ENCODE measurements around the gene TEX22.

TEX22 gene

DNA sequence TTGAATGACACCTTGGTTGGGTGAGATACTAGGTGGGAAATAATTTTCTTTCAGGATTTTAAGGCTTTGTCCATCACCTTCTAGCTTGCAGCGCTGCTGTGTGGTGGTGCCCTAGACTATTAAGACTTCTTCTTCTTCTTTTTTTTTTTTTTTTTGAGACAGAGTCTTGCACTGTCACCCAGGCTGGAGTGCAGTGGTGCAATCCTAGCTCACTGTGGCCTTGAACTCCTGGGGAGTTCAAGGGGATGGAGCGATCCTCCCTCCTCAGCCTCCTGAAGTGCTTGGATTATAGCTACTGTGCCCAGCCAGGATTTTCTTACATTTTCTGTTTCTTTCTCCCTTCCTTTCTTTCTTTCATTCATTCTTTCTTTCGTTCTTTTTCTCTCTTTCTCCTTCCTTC is 11.0 kb downstream of the TEX22 start:
- no peak for DNase-seq

DNA sequence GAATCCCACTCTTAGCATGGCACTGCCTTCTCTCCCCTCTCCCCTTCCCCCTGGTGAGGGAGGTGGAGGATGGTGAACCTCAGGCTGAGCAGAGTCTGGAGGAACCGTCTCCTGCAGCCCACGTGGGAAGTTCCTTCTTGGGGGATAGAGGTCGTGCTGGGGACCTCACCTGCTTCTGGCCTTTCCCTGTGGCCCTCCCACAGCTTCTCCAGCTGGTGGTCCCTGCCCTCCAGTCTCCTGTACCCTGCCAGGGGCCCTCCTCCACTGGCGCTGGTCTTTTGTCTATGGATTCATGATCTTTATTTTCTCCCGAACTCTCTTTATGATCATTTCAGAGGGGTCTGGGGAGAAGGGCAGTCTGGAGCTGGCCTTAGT is 12.3 kb downstream of the TEX22 start:
- DNase-seq = no peak

DNA sequence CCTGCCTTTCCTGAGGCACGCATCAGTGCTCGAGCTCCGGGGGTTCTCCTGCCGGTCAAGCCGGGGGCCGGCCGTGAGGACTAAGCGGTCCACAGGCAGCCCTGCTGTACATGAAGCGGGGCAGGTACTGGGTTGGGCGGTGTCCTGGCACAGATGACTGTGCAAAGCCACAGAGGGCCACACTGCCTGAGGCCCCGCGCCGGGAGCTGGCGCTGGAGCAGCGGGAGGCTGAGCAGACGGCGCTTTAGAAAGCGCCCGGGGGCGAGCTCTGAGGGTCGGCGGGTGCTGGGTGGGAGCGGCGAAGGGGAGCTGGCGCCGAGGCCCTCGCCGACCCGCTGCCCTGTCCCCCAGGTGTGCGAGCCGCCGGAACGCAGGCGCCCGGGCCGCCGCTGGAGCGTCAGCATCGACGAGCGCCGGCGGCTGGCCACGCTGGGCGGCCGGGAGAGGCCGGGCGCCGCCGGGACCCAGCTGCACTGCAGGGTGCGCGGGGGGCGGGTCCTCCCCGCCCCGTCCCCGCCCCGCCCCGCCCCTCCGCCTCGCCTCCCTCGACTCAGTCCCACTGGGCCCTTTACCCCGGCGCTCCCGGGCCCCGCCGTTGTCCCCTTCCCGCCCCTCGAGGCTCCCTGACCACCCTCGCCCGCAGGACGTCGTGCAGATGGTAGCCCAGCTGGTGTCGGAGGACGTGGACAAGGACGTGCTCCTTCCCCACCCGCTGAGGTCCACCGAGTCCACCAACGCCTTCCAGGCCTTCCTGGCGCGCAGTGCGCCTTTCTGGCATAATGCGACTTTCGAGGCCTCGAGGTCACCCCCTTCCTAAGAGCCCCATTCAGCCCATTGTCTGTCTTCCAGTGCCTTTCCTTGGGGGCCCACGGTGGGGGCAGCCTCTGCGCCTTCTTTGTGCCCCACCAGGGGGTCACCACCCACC is 12.9 kb downstream of the TEX22 start:
- DNase-seq = no peak

DNA sequence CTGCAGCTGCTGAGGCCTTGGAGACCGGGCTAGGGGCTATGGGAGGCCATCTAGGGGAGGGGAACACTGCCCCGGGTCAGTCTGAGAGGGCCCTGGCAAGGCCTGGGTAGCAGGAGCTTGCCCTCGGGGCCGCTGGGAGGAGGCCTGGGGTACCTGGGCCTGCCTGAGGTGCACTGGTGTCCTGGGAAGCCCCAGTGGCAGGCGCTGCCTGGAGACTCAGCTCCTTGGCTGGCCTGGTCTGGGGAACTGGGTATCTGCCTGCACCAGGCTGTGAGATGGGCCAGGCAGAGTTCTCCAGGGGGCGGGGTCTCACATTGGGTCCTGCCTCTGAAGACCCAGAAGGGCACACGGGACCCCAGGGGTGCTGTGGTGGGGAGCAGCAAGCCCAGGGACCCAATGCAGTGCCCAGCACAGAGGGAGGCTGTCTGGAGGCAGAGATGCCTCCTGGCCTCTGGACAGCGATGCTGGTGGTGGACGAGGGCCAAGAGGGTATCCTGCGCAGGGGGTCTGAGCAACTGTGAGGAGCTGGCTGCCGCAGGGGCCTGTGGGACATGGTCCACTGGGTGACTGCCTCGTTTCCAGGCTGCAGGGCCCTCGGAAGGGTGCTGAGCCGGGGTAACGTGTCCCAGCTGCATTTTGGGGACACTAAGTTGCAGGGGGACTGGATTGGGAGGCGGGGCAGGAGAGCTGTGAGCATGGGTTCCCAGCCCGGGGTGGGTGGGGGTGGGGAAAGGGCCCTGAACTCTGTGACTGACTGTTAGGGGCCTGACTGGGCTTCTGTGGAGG is 13.8 kb downstream of the TEX22 start:
- DNase-seq = no peak

DNA sequence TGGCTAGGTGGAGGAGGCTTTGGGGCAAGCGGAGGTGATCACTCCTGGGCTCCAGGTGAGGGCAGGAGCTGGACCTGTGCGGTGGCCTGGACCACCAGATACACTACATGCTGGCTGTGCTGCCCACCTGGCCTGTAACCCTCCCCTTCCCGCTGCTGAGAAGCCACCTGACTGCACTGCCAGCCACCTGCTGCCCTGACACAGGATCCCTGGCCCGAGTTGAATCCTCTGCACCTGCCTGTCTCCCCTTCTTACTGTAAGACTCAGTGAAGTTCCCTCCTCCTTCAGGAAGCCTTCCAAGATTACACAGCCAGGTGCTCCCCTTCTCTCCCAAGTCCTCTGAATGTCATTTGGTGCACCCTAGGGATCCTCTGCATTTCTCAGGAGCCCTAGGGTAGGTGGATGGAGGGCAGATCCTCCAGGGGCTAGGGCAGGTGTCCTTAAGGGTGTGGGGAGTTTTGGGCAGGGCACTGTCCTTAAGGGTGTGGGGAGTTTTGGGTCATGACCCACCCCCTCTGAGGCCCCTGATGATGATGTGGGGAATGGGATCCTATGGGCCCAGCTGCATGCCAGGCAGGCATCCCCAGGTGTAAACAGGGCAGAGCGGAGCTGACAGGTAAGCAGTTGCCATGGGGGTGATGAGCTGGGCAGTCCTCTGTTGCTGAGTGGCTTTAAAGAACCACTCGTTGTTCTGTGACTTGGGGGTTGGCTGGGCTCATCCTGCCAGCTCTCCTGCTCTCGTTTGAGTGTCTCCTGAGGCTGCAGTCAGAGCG is 14.6 kb downstream of the TEX22 start:
- no peak for DNase-seq

DNA sequence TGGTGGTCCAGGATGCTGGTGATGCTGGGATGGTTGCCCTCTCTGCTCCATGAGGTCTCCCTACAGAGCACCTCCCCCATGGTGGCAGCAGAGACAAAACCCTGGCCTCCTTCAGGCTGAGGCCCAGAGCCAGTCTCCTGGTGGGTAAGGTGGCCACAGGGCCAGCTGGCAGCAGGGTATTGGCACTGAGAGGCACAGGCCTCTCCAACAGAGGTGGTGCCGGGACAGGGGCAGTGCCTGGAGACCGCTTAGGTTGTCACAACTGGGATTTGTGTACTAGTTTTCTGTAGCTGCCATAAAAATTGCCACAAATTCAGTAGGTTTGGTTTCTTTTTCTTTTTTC is 15.2 kb downstream of the TEX22 start:
- DNase-seq = no peak

DNA sequence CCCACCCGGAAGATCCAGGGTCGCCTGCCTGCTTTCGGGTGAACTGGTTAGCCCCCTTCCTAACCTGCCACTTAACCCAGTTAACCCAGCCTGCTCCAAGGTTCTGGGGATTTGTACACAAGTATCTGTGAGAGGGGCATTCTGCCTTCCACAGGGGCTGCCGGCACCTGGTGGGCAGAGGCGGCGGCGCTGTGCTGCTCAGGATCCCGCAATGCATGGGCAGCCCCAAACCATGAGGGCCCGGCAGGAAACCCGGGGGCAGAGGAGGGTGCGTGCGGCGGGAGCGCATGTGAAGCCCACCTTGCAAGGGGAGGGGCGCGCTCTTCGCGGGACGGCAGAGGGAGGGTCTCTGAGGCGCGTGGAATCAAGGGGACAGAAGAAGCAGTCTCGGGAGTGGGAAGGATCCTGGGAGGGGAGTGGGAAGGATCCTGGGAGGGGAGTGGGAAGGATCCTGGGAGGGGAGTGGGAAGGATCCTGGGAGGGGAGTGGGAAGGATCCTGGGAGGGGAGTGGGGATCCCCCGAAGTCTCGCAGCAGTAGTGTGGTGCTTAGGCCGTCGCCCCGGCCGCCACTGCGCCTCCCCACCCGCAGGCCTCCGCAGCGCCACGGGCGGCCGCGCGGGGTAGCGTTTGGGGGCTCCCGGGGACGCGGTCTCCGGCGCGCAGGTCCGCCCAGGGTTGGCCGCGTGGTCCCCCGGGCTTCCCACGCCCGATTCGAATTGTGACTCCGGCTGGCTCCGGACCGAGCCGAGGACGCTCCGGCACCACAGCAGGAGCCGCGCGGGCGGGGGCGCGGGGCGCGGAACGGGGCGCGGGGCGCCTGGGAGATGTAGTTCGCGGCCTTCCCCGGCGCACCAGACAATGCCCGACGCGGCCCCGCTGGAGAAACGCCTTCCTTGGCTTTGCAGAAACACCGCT is 16.4 kb downstream of the TEX22 start:
- peak; percentile 86 for DNase-seq

DNA sequence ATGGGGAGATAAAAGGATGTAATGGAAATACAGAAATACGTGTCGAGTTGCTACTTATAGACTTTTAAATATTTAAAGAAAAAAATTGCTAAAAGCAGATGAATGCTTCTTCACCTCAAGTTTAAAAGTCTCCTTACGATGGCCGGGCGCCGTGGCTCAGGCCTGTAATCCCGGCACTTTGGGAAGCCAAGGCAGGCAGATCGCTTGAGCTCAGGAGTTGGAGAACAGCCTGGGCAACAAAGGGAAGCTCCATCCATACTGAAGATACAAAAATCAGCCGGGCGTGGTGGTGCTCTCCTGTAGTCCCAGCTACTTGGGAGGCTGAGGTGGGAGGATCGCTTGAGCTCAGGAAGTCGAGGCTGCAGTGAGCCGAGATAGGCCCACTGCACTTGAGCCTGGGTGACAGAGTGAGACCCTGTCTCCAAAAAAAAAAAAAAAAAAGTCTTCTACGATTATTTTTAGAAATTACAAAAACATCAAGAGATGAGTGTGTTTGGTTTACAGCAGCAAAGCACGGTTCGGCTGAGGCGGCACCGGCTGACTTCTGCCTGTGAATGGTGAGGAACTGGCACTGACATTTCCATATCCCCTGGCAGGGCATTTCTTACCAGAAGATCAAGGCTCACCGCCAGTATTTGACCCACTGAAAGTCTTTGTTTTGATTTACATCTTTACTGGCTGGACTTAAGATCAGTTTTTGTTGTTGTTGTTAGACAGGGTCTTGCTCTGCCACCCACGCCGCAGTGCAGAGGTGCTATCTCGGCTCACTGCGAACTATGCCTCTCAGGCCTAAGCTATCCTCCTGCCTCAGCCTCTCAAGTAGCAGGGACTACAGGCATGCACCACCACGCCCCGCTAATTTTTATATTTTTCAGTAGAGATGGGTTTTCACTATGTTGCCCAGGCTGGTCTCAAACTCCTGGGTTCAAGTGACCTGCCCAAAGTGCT is 17.4 kb downstream of the TEX22 start:
- no peak for DNase-seq

DNA sequence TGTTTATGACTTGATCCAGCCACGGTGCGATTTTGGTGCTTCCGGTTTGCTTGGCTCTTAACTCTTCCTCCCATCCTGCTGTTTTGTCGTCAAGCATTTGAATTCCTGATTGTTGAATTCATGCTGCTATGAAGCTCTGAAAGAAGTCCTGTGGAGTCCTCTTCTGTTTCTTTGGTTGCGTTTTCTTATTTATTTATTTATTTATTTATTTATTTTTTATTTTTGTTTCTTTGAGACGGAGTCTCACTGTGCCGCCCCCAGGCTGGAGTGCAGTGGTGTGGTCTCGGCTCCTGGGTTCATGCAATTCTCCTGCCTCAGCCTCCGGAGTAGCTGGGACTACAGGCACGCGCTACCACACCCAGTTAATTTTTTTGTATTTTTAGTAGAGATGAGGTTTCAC is 18.3 kb downstream of the TEX22 start:
- no peak for DNase-seq

DNA sequence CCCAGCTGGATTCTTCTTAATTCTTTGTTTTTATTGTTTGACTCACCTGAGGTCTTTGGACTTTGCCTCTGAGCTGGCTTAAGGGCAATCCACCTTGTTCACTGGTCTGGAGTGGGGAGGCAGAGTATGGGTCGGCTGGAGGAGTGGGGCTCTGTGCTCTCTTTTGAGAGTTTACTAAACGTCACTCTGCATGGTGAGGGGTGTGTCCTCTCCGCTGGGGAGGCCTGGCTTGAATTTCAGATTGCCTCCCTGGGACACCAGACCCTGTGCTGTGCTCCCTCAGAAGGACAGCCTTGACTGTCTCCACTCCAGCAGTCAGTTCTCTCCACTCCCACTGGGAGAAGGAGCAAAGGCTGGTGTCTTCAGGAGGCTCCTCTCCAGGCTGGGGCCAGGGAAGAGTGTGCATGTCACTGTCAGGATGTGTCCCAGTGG is 19.4 kb downstream of the TEX22 start:
- DNase-seq = no peak

DNA sequence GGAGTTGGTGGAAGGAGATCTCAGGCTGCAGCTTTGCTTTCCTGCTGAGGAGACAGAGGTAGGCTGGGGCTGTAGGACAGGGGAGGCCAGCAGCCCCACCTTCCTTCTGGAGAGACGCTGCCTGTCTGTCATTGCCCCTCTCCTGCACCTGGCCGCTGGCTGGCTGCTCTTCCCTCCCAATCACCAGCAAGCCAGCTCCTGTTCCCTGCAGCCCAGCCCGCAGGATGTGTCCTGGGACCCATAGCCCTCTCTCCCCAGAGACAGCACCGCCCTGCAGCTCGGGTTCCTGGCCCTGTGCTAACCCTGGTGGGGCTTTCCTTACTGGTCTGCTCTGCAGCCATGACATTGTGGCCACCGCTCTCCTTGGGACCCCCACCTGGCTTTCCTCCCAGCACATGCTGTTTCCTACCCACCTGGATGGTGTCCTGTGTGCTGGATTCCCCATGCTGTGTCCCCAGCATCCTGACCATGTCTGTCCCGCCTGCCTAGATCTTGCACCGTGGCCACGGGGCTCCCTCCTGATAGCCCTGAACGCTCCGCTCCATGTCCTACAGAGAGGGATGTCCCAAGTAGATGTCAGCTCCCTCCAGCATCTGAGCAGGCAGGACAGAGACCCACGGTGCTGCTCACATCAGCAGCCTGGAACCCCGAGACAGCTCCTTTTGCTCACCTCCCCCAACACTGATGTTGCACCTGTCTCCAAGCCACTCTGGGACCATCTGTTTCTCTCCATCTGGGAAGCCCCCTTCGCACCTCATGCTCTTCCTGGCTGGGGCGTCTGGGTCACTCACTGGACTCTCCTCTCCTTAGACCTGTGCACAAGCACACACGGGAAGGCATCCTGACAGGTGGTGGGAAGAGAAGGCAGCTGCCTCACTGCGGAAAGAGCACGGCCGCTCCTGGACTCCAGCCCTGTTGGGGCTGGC is 20.2 kb downstream of the TEX22 start:
- DNase-seq = no peak

DNA sequence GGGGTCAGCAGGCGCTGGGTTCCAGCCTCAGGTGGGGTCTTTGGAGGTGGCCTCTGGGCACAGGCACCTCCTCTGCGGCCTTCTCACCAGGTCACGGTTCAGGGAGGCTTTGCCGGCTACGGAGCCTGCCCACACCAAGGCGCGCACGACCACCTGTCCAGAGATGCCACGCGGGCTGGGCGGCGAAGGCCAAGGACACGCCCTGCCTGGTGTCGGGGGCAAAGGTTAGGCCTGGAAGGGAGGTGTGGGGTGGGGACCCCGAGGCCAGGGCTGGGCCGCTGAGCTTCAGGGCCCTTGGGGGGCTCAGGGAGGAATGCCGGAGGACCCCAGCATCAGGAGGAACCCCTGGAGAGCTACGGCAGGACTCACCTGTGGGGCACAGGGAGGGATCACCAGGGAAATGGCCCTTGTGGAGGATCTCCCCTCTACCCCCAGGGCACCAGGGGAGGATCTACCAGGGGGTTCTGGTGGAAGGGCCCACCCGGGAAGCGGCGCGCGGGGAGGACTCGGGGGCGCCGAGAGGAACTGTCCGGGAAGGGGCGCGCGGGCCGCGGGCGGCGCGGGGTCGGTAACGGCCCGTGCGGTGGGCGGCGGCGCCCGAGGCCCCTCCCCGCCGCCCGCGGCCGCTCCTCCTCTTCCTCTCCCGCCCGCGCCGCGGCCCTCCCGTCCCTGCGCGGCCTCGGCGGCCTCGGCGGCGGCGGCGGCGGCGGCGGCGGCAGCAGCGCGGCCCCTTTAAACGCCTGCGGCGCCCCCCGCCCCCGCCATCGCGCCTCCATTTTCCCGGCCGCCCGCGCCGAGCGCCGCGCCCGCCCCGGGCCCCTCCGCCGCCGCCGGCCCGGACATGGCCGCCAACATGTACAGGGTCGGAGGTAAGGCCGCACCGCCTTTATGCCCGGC is 21.1 kb downstream of the TEX22 start, which contains the start of gene MTA1:
Gene MTA1, plus strand, starts transcription at position 633 of the 897 bp plus-strand sequence. Its CDS starts 209 bp downstream, at position 842.
- DNase-seq = no peak

DNA sequence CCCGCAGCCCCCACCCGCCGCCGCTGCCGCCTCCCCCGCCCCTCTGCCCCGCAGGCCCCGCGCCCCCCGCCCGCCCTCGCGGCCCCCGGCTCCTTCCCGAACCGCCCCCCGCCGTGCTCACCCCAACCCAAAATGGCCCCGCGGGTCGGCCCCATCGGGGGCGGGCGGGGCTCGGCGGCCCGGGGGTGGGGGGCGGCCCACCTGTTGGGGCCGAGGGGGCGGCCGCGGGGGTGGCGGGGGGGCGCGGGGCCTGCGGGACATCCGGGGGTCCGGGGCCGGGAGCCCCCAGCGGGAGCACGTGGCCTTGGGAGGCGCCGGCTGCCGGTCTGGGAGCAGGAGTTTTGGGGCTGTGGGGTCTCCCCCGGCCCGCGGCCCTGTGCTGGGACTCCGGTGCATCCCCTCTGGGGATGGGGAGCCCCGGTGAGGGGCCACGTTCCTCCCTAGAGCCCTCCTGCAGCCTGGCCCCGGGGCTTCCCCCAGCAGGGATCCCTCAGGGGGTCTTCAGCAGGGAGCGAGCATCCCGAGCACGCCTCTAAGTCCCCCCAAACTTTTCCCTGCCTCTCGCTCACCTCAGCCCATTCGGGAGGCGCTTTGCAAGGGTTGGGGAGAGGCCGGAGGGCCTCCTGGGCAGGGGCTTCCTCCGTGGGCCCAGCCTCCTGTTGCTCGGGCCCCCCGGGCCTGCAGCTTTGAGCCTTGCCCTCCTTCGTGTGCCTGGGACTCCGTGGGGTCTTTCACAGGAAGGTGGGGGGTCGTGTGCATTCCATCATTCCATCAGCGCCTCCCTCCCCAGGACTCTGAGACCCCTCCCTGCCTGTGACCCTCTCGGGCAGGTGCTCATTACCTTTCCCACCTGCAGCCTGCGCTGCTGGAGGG is 22.0 kb downstream of the TEX22 start:
- no peak for DNase-seq

DNA sequence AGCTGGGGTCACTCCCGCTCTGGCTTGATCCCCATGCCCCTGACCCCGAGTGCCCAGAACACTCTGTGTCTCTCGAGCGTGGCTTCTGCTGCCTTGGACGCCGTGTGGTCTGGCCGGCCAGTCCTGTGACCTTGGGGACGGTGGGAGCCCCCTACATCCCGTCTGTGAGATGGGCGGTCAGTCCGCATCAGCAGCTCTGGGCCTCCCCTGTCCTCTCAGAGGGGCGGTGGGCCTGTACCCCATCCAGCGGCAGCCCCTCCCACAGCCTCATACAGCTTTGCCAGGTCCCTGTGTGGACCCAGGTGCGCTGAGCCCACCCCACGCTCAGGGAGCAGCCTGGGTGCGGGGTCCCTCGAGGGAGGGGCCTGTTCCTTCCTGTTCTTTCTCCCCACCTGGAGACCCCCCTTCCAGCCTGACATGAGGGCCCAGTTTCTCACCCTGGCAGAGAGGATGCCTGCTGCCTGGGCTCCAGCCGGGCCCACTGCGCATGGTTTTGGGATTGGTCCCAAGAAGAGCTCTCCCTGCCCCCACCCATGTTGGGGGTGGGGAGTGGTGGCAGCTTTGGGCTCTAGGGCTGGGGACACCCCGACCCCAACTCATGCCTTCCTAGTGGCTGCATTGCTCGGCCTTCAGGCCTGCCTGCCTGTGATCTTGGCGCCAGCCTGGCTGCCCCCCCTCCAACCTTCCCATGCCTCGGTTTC is 22.8 kb downstream of the TEX22 start:
- DNase-seq = no peak

DNA sequence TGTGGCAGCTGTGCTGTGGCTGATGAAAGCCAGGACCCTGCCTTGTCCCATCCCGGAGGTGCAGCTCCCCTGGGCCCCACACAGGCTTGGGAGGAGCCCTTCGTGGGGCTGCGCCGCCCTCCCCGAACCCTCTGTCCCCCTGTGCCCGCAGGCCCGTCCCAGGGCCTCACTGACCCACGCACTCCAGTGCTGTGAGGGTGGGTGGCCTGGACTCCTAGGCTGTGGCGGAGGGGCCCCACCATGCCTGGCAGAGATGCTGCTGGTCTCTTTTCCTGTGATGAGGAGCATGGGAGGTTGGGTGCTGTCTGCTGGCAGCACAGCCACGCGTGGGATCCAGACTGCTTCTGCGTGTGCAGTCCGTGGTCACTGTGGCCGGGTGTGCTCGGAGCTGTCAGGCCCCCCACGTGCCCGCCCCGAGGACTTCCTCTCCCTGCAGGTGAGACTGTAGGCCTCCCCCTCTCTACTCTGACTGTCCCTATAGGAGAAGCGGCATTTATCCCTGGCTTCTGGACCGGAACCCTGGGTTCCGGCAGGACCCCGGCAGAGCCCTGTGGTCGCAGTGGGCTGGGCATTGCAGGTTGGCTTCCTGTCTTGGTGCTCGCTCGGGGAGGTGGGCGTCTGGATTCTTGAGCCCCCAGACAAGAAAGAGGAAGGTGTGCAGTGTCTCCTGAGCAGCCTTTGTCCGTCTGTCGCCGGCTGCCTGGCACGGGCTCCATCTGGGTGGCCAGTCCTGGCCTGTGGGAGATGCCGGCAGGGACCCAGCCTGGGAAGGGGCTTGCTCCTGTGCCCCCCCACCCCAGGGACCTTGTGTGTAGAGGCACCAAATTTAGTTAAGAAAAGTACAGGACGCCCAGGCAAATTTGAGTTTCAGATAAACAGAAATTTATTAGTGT is 23.6 kb downstream of the TEX22 start:
- no peak for DNase-seq
